NK-92 (cell line): ENCODE data around the gene FZD7.

ENCODE experiments used
- DNase-seq: peaks from one replicate; lab custom pipeline; 2025; ENCODE audit not compliant: unreplicated experiment; lab: John Stamatoyannopoulos, UW

FZD7 gene

DNA sequence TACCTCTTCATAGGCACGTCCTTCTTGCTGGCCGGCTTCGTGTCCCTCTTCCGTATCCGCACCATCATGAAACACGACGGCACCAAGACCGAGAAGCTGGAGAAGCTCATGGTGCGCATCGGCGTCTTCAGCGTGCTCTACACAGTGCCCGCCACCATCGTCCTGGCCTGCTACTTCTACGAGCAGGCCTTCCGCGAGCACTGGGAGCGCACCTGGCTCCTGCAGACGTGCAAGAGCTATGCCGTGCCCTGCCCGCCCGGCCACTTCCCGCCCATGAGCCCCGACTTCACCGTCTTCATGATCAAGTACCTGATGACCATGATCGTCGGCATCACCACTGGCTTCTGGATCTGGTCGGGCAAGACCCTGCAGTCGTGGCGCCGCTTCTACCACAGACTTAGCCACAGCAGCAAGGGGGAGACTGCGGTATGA lies 2.3 kb downstream of the FZD7 start:
- no peak for DNase-seq

DNA sequence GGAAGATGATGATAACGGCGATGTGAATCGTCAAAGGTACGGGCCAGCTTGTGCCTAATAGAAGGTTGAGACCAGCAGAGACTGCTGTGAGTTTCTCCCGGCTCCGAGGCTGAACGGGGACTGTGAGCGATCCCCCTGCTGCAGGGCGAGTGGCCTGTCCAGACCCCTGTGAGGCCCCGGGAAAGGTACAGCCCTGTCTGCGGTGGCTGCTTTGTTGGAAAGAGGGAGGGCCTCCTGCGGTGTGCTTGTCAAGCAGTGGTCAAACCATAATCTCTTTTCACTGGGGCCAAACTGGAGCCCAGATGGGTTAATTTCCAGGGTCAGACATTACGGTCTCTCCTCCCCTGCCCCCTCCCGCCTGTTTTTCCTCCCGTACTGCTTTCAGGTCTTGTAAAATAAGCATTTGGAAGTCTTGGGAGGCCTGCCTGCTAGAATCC lies 3.0 kb downstream of the FZD7 start:
- DNase-seq = no peak

DNA sequence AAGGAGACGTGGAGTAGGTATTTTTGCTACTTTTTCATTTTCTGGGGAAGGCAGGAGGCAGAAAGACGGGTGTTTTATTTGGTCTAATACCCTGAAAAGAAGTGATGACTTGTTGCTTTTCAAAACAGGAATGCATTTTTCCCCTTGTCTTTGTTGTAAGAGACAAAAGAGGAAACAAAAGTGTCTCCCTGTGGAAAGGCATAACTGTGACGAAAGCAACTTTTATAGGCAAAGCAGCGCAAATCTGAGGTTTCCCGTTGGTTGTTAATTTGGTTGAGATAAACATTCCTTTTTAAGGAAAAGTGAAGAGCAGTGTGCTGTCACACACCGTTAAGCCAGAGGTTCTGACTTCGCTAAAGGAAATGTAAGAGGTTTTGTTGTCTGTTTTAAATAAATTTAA lies 3.4 kb downstream of the FZD7 start:
- DNase-seq = no peak

DNA sequence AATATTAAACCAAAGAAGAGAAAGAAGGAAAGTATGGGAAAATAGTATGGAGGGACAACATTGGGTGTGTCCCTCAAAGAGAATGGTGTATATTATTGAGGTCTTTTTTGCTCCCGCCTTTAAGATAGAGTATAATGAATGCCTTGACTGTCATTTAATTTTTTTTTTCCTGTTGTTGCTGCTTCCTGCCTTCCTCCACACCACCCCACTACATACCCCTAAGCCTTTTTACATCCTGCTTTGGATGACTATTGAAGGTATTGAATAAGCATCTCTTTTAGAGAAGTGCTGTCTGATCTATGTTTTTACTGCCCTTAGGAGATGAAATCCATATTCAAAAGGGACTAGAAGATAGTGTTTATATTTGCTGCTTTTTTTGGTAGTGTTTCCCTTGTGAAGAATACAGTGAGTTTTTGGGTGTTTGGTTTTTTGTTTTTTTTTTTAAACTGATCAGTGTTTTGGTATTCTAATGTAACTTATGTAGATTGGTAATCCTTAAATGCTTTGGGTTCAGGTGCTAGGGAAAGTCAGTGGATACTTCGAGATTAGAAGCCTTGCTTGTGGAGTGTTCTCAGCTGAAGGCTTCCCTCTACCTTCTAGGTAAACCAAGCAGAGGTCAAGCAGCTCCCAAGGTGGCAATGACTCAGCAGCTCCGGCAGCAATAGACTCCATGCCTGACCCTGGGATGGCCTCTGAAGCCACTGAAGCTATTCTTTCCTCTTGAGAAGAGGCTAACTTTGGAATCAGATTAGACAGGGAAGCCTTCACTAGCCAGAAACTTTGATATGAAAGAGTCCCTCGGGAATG lies 5.0 kb downstream of the FZD7 start:
- no peak for DNase-seq

DNA sequence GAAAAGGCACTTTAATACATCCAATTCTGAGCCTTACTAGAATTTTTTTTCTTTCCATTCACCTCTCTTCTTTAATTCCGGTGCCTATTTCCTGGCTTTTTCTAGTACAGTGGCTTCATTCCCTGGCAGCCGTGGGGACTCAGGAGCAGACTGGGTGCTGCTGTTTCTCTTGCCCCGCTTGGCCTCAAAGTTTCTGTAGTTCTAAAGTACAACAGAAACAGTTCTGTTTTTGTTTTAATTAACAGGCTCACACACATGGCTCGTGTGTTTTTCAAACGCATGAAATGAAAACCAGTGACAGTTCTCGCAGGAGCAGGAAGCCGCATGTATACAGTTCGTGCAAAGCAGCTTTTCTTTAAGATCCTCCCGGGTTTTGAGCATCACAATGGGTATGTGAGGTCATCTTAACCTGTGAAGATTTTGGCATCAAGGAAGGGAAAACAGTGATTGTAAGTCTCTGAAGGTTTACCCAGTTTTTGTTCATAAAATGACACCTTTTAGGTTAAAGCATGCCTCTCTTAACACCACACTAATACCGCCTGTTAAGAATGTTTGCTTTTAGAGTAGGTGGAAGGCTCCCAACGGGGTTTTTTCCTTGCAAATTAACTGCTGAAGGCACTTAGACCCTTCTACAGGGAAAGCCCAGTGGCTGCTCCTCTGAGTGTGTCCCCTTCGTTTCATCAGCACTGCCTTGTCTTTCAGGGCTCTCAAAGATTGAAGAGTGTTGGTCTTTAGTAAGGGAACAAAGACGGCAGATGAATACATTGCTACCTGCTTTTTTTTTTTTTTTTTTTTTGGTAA lies 5.8 kb downstream of the FZD7 start:
- DNase-seq = no peak

DNA sequence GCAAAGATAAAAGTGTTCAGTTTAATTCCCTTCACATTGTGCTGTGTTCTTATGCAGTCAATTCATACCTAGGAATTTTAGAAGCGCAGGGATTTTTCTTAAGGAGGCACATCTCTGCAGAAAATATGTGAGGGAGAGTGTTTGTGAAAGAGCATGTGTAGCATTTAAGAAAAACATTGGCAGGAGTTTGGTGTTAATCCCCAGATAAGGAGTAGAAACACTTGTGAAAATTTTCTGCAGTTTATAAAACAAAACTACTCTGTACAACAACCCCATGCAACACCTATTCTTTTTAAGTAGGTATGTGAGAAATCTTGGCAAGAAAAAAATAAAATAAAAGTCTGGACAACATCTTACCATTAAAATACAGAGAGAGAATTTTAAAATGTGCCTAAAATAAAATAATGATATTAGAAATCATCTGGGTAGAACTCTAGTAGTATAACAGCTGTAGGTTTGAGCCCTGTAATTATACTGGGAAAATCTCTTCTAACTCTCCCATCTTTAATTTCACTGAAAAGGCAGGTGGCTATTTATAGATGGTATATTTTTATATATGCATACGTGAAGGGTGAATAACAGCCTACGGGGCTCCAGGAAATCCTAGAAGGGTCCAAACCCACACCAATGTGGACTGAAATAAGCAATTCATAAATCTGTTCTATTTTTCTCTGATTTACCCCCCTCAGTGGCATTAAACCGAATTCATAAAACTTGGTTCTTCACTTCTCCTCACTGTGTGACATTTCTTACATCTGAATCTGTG lies 6.6 kb downstream of the FZD7 start:
- DNase-seq = no peak

DNA sequence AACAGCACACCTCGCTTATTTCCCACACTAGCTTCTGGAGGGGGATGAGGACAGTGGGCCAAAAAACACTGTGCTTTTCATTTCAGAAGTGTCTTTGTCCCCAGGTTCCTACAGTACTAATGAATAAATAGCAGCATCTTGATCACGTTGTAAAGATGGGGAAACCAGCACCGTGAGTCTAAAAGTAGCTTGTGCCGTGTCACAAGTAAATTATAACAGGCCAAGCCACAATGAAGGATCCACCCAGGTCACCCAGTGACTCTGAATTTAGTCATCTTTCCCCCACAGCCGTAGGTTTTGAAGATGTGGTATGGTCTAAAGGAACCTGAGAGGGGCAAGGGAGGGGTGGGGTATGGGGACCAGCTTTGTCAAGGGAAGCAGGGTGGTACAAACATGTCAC lies 8.8 kb downstream of the FZD7 start:
- no peak for DNase-seq

DNA sequence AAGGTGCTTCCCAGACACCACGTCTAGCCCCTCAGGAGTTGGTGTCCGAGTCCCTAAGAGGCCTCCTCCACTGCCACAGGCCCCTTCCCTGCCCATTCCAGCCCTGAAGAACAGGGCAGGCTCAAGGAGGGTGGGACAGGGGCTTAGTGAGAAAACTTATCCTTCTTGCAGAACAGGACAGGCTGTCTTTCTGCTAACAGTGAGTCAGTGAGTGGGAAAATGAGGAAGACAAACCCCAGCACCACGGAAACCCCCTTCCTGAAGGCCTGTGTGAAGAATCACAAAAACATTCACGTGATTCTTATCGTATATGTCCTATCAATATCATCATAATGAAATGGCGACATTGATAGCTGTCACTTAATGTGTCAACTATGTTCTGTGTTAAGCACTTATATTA lies 9.8 kb downstream of the FZD7 start:
- no peak for DNase-seq

DNA sequence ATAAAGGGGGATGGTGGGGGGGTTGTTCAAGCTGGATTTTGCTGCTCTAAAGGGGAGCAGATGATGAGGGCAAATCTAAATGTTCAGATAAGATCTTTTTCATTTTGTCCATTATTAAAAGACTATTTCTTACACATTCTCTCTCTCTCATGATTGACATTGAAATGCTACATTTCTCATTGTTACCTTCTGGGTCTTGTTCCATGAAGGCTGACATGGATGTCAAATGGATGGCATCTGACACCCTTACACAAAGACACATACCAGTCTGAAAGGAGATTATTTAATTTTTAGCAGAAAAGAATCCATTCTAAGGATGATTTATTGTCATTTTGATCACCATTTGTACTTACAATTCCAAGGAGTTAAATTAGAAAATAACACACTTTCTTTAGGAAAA lies 11.1 kb downstream of the FZD7 start:
- no peak for DNase-seq

DNA sequence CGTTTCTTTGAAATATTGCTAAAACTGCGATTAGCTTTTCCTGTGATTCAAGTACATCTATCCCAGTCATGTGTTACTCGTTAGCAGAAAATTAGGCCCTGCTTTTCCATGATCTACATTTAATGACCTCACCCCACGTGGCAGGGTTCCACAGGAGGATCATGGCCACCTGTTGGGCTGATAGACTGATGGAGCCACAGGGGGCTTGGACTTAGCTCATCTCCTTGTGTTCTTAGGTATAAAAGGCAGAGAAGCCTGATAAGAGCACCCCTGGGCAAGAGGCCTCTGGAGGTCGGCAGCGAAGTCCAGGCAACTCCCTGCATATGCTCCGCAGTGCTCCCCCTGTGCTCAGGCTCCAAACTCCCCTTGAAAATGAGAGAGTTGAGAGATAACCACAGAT lies 12.9 kb downstream of the FZD7 start:
- DNase-seq = no peak

DNA sequence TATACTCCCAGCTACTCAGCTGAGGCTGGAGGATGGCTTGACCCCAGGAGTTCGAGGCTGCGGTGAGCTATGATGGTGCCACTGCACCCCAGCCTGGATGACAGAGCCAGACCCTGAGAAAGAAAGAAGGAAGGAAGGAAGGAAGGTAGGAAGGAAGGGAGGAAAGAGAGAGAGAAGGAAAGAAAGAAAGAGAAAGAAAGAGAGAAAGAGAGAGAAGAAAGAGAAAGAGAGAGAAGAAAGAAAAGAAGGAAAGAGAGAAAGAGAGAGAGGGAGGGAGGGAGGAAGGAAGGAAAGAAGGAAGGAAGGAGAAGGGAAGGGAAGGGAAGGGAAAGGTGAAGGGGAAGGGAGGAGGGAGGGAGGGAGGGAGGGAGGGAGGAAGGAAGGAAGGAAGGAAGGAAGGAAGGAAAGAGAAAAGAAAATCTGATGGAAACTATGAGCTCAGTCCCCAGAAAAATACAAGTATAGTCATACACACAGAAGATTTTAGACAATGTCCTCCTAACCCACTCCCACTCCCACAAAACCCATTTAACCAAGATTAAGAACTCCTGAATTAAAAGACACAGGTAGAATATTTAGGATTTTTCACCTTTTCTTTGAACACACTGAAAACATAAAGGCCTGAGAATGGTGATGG lies 15.6 kb downstream of the FZD7 start:
- DNase-seq = no peak

DNA sequence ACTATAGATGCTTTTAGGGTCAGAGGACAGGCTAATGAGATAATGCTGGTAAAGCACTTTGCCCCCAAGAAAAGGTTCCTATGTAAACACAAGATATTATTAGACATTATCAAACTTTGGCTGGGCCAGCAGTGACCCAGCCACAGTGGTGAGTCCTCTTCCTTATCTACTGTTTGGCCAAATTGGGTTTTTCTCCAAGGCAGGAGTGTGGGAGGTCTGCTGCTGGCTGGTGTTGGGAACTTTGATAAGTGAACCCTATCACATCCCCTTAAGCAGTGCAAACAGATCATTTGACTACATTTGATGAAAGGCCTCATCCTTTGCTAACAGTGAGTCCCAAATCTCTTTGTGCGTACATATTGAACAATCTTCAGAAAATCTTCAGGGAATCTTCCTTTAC lies 16.2 kb downstream of the FZD7 start:
- no peak for DNase-seq

DNA sequence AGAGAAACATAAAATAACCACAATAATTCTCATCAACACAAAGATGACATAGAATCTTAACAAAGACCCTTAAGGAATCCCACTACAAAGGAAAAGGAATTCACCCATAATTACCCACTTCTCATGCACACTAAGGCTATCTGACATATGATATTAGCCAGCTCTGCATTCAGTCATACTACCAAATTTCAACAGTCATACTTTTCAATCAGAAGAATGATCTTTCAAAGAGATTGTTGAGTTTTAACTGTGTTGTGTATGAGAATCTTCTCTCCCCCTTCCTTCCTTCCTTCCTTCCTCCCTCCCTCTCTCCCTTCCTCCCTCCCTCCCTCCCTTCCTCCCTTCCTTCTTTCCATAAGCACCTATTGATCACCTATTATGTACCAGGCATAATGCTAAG lies 17.0 kb downstream of the FZD7 start:
- DNase-seq = no peak

DNA sequence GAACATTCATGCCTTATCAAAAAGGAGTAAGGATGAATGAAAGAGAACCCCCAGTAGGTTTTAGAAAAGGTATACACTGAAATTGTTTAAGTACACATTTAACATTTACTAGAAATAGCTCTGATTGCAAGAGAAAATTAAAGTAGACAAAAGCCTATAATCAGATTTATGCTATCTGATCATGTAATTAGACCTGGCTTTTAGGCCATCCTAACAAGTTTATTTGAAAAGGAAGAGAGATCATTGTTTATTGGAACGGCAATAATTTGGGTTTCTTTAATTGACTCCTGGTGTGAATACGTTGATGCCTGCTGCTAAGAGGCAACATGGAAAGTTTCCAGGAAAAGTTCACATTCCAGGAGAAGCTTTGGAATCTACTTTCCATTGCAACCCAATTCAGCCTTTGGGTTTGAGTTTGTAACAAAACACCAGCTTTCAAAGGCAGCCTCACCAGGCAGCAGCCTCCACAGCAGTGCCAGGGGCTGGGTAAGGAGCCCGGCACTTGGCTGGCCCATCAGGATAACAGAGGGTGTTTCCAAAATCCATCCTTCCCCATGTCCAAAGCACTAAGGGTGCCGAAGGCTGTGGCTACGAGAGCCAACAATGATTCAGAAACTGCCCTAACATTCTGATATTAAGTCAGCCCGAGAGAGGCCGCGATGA lies 18.0 kb downstream of the FZD7 start:
- no peak for DNase-seq

DNA sequence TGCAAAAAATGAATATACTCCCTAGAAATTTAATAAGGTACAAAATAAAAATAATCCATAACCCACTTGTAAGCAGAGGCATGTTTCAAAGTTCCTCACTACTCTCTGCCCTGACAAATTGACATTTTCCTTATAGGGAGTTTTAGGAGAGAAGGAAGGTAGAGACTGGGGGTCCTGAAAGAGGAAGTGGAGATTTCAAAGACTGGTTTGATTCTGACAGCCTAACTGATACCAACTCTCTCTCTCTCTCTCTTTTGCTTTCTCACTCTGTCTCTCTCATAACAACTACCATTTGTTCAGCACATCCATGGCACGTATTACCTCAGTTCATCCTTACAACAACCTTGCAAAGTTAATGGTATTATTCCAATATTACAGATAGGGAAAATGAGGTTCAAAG lies 18.6 kb downstream of the FZD7 start:
- DNase-seq = no peak

DNA sequence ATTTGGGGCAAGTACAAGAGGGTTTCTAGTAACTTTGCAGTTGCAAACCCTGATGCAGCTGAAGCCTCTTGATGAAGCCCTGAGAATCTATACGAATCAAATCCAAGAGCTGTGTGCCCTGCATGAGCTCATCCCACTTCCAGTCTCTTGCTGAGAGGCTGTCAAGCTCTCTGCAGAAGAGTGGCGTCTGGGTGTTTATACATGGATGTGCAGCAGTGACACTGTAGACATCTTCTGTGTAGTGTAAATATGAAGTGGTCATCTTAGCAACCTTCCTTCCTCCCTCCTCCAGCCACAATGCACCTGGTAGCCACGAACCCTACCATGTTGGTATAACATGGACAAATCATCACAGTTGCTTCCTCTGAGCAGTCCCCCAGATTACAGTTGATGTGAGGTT lies 21.0 kb downstream of the FZD7 start:
- no peak for DNase-seq

DNA sequence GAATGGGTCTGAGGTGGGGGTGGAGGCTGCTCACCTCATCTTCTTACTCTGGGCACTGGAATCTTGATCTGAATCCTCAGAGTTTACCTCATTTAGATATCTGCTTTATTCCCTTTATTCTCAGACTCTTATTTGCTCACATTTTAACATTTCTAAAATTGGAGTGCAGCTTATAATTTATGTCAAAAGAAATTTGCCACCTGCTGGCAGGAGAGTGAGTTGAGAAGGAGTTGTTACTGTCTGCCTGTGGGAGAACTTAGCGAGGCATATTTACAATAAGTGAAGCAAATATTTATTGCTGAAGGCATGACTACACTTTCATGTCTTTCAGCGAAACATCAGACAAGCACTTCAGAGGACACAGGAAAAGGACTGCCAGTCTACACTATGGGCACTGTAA lies 23.0 kb downstream of the FZD7 start:
- DNase-seq = no peak

DNA sequence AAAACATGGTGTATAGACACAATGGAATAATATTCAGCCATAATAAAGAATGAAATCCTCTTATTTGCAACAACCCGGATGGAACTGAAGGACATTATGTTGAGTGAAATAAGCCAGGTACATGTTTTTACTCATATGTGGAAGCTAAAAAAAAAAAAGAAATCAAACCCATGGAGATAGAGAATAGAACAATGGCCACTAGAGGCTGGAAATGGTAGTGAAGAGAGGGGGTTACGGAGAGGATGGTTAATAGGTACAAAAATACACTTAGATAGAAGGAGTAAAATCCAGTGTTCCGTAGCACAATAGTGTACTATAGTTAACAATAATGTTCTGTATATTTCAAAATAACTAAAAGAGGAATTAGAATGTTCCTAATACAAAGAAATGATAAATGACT lies 26.6 kb downstream of the FZD7 start:
- DNase-seq = no peak

DNA sequence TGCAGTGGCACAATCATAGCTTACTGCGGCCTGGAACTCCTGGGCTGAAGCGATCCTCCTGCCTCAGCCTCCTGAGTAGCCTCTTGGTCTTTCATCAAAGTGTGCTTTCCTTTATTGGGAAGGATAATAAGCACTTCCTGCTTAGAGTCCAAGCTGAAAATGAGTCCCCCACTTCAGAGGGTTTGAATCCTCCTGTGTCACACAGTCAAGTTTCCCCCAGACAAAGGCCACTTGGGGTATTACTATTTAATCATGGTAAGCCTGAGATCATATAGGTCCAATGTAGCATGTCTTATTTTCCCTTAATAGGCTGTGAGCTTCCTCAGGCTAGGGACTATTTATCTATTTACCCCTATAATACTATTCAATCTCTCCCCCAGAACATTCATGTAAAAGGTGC lies 28.0 kb downstream of the FZD7 start:
- DNase-seq = no peak

DNA sequence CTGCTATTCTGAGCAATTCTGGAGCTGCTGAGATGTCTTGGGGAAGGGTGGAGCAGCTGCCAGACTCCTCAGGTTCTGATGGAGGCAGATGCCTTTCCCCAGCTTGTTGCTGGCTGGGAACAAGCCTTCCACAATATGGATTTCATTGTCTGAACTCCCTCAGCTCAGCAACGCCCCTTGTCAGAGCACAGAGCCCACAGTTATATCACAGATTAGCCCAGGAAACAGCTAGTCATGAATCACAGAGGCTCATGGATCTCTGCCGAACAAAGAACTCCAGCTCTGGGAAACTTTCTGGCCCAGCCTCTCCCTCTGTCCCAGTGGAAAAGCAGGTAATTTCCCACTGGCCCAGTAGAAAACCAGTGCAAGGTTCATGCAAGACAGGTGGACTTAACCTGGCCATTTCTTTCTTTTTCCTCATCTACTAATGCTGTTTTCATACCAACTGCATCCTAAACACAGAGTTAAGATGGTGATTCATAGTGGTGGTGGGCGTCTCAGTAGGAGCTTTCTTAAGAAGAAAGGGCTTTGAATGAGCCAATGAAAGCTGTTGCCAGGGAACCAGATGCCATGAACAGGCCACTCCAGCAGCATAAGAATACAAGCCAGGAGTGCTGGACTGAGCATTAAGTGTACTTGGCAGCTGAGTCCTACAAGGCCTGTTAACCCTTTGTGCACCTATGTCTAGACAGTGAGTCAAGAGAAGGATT lies 30.7 kb downstream of the FZD7 start:
- DNase-seq = no peak
